Erythroblast (primary cell): ENCODE results near the gene LRFN2.

ENCODE experiments used
- GATA1 ChIP-seq: IDR thresholded peaks from 2 replicates; pipeline ENCODE4 v1.6.1; 2011; ENCODE audit warnings: low read depth, mild to moderate bottlenecking, control low read depth, low read length, moderate library complexity
- POLR2A ChIP-seq: IDR thresholded peaks from 2 replicates; pipeline ENCODE4 v1.6.1; 2011; ENCODE audit warnings: mild to moderate bottlenecking, low read length

DNA sequence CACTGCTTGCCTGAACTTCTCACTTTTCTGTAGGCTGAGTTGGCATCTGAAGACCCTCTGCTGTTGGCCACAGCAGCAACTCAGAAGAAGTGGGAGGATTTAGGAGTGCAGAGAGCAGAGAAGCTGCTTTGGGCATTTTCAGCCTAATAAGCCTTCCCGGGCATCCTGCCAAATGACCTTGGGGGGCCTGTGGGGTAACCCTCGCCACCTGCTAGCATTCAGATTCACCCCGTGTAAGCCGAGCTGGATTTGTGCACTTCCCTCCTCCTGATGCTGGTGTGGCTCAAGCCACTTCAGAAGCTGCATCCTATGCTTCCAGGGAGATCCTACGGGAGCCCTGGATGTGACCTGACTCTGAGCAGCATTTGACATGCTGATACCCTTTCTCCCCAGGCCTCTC is 114.8 kb downstream of the LRFN2 start:
- TF ChIP-seq POLR2A (no peak), GATA1 (no peak)
